ENCODE measurements around the gene A3GALT2.

DNA sequence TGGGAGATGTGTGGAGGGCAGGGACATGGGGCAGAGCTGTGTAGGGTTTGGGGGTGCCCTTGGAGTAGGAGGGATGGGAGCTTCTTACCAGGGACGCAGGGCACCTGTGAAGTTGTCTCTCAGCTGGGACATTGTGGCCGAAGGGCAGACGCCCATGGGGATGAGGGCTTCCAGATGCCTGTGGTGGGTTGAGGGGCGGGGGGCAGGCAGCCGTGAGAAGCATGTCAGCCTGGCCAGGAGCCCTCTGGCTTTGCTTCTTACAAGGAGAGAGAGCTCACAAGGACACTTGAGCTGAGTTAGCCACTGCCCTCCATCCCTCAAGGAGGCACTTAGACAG, 8.5 kb downstream of the A3GALT2 start:
- TF ChIP-seq REST (IDR thresholded peaks at IDR 0.05; ENCODE audit: insufficient read depth in 1 of 2, low read depth in 2 of 2, low read length in 2 of 2) (no peak), POLR2AphosphoS5 (IDR thresholded peaks at IDR 0.05; ENCODE audit: low read depth, low read length) (no peak)
